Natural killer cell (primary cell): ENCODE data around the gene MIEN1. TPM values are rescaled to one million over a fixed set of nuclear protein-coding genes. Genes with fewer than 3 reads are reported as not detected.

Source experiments
- ATAC-seq, 3 donors: fragments of 150-1000 bp in 2 of 3; fragments of 200-7000 bp in 1 of 3; cut with Tn5 transposase; 1 replicate in 1 of 3; 2 replicates in 2 of 3; pipeline ENCODE4 v1.10.0; 2021; ENCODE audit warnings: mild to moderate bottlenecking in 2 of 3, moderate library complexity in 2 of 3
- DNase-seq, 2 donors: peaks; one replicate each; pipeline versions ENCODE4 v3.0.0 to v3.0.0-alpha.2; 2013 to 2021; ENCODE audit warnings: mixed read lengths in 1 of 2
- H3K27ac ChIP-seq: one replicate; pipeline ENCODE4 v1.5.1; 2013; ENCODE audit warnings: mild to moderate bottlenecking, low read length
- H3K27me3 ChIP-seq: one replicate; pipeline ENCODE4 v1.6.1; 2013; ENCODE audit warnings: low read length; ENCODE audit not compliant: control insufficient read depth, insufficient read depth
- H3K36me3 ChIP-seq: one replicate; pipeline ENCODE4 v1.6.1; 2013; ENCODE audit warnings: low read length; ENCODE audit not compliant: control insufficient read depth, insufficient read depth
- H3K4me1 ChIP-seq: one replicate; pipeline ENCODE4 v1.6.1; 2013; ENCODE audit warnings: low read length; ENCODE audit not compliant: control insufficient read depth, insufficient read depth
- H3K4me3 ChIP-seq: one replicate; pipeline ENCODE4 v1.5.1; 2013; ENCODE audit warnings: low read length
- H3K9me3 ChIP-seq: one replicate; pipeline ENCODE4 v1.6.1; 2013; ENCODE audit warnings: low read length; ENCODE audit not compliant: control insufficient read depth, insufficient read depth
- H3K27ac Mint-ChIP-seq, 2 donors: one replicate each; pipeline ENCODE4 v1.8.0; 2022; ENCODE audit warnings: mild to moderate bottlenecking in 2 of 2, mixed read lengths in 2 of 2, moderate library complexity in 1 of 2
- H3K27me3 Mint-ChIP-seq, 2 donors: one replicate each; pipeline ENCODE4 v1.8.0; 2022; ENCODE audit warnings: low read depth in 2 of 2, mixed read lengths in 2 of 2
- H3K36me3 Mint-ChIP-seq: one replicate; pipeline ENCODE4 v1.8.0; 2022; ENCODE audit warnings: mixed read lengths
- H3K4me1 Mint-ChIP-seq, 2 donors: one replicate each; pipeline ENCODE4 v1.8.0; 2022; ENCODE audit warnings: mixed read lengths in 2 of 2
- H3K4me3 Mint-ChIP-seq: one replicate; pipeline ENCODE4 v1.8.0; 2022; ENCODE audit warnings: mild to moderate bottlenecking, moderate library complexity, mixed read lengths
- H3K9me3 Mint-ChIP-seq, 2 donors: one replicate each; pipeline ENCODE4 v1.8.0; 2022; ENCODE audit warnings: mixed read lengths in 2 of 2
- CTCF ChIP-seq: fragments of 200-600 bp; IDR thresholded peaks from one replicate; pipeline ENCODE4 v1.8.0; 2022; ENCODE audit warnings: antibody characterized with exemption
- WGBS: methylation state at CpG from one replicate; pipeline ENCODE4 v1.1.7; 2013; ENCODE audit warnings: missing lambda C conversion rate; ENCODE audit not compliant: insufficient coverage; 5-methylcytosine and 5-hydroxymethylcytosine counted together
- intact Hi-C: fragments of 100-400 bp; cut with micrococcal nuclease; formaldehyde crosslinking; loops from one replicate; pipeline ENCODE4 v1.14.2; 2022
- total RNA-seq, 4 donors: library from RNA; stranded (reverse); fragments of 120-200 nt in 1 of 4; gene quantifications; one replicate each; pipeline versions ENCODE4 v1.2.3 to v1.2.4, GENCODE V29; 2013 to 2022

Gene MIEN1
- total RNA-seq, 3 donors from 2014 or later (not counting 1 experiment from before 2014, with no cell fraction given), result 48.8 to 55.2 (median 51.6) TPM

DNA sequence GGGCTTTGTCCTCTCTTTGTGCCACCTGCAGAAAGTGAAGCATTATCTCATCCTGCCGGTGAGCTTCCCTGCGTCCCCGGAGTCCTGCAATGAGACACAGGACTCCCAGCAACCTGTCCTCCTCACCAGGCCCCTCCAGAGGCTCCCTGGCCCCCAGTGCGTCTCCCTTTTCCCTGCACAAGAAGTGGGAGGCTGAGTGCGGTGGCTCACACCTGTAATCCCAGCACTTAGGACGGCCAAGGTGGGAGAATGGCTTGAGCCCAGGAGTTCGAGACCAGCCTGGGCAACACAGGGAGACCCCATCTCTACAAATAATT, 15.8 kb upstream of the MIEN1 start:
- WGBS, result 96% methylated on average over 7 of the region's 7 CpGs
- no peak for TF ChIP-seq CTCF
- Mint-ChIP-seq H3K4me3 (no peak overlapping the region), H3K9me3 (no peaks in the 10 kb centered on the region), H3K27me3 (no peaks in the 10 kb centered on the region), H3K36me3 (no peaks in the 10 kb centered on the region), H3K27ac (no peak overlapping the region), H3K4me1 (peaks cover 0 to 5% of the 10 kb centered on the region in 2 donors)
- ATAC-seq (no peak), DNase-seq (no peak)
- Histone ChIP-seq H3K4me1 (no peaks in the 10 kb centered on the region), H3K27ac (no peak overlapping the region), H3K27me3 (no peaks in the 10 kb centered on the region), H3K4me3 (no peak overlapping the region), H3K9me3 (no peaks in the 10 kb centered on the region), H3K36me3 (no peaks in the 10 kb centered on the region)
- intact Hi-C loops, result no loop called here

DNA sequence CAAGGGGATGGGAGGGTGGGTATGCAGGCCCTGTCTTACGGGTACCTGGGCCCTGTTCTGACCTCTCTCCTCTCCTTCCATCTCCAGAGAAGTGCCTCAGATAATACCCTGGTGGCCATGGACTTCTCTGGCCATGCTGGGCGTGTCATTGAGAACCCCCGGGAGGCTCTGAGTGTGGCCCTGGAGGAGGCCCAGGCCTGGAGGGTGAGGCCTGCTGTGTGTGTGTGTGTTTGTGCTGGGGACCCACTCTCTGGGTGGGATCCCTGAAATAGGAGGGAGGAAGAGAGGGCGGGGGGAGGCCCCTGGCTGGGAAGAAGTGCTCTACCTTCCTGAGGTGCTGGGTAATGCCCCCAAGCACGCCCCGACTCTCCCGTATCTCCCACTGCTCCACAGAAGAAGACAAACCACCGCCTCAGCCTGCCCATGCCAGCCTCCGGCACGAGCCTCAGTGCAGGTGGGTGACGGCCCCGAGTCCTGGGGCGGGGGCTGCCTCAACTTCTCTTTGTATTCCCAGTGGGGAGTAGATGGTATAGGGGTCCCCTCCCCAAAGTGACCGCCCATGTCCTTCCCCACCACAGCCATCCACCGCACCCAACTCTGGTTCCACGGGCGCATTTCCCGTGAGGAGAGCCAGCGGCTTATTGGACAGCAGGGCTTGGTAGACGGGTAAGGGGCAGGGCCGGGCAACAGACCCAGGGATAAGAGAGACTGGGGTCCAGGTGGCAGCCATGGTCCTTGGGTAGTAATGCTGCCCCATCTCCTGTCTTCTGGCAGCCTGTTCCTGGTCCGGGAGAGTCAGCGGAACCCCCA, 15.2 kb upstream of the MIEN1 start:
- ATAC-seq, result no peak
- H3K27me3 ChIP-seq, result no peaks in the 10 kb centered on the region
- Mint-ChIP-seq H3K27ac (no peak overlapping the region), H3K27me3 (peaks cover 0 to 2% of the 10 kb centered on the region in 2 donors), H3K4me1 (peaks cover 0 to 8% of the 10 kb centered on the region in 2 donors), H3K36me3 (no peaks in the 10 kb centered on the region), H3K4me3 (no peak overlapping the region), H3K9me3 (no peaks in the 10 kb centered on the region)
- no peak for TF ChIP-seq CTCF
- H3K36me3 ChIP-seq, result no peaks in the 10 kb centered on the region
- no peaks in the 10 kb centered on the region for H3K4me1 ChIP-seq
- 95% methylated on average over 22 of the region's 23 CpGs for WGBS
- H3K4me3 ChIP-seq, result no peak overlapping the region
- H3K27ac ChIP-seq, result no peak overlapping the region
- intact Hi-C loops, result no loop called here
- no peaks in the 10 kb centered on the region for H3K9me3 ChIP-seq
- DNase-seq, result no peak

GRCh38 chr17:39744836-39745215, 14.5 kb upstream of the MIEN1 start:
- intact Hi-C loops, result no loop called here
- Histone ChIP-seq H3K36me3 (no peaks in the 10 kb centered on the region), H3K4me3 (no peak overlapping the region), H3K4me1 (no peaks in the 10 kb centered on the region), H3K27me3 (peaks cover 1% of the 10 kb centered on the region), H3K9me3 (no peaks in the 10 kb centered on the region), H3K27ac (no peak overlapping the region)
- WGBS, result 81% methylated on average over 8 of the region's 8 CpGs
- DNase-seq (no peak), ATAC-seq (no peak)
- H3K27me3 Mint-ChIP-seq, result peaks cover 0 to 9% of the 10 kb centered on the region in 2 donors
- H3K27ac Mint-ChIP-seq, result no peak overlapping the region
- H3K36me3 Mint-ChIP-seq, result no peaks in the 10 kb centered on the region
- H3K9me3 Mint-ChIP-seq, result no peaks in the 10 kb centered on the region
- no peak for TF ChIP-seq CTCF
- peaks cover 0 to 8% of the 10 kb centered on the region in 2 donors for H3K4me1 Mint-ChIP-seq
- H3K4me3 Mint-ChIP-seq, result no peak overlapping the region
